Activated CD4-positive, alpha-beta T cell treated with anti-CD3 and anti-CD28 coated beads, Interleukin-2, amount 50 U/mL, for 16 hours (primary cell): ENCODE results near the gene ATXN1L.
"Not testable (repeated sequence)": the region's sequence is repeated elsewhere in the genome, so short reads cannot be mapped to it uniquely, and the experiment has no call there.

Experiments
- DNase-seq: peaks from one replicate; pipeline ENCODE4 v3.0.0-alpha.2; 2020

ATXN1L gene, protein sequence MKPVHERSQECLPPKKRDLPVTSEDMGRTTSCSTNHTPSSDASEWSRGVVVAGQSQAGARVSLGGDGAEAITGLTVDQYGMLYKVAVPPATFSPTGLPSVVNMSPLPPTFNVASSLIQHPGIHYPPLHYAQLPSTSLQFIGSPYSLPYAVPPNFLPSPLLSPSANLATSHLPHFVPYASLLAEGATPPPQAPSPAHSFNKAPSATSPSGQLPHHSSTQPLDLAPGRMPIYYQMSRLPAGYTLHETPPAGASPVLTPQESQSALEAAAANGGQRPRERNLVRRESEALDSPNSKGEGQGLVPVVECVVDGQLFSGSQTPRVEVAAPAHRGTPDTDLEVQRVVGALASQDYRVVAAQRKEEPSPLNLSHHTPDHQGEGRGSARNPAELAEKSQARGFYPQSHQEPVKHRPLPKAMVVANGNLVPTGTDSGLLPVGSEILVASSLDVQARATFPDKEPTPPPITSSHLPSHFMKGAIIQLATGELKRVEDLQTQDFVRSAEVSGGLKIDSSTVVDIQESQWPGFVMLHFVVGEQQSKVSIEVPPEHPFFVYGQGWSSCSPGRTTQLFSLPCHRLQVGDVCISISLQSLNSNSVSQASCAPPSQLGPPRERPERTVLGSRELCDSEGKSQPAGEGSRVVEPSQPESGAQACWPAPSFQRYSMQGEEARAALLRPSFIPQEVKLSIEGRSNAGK

DNA sequence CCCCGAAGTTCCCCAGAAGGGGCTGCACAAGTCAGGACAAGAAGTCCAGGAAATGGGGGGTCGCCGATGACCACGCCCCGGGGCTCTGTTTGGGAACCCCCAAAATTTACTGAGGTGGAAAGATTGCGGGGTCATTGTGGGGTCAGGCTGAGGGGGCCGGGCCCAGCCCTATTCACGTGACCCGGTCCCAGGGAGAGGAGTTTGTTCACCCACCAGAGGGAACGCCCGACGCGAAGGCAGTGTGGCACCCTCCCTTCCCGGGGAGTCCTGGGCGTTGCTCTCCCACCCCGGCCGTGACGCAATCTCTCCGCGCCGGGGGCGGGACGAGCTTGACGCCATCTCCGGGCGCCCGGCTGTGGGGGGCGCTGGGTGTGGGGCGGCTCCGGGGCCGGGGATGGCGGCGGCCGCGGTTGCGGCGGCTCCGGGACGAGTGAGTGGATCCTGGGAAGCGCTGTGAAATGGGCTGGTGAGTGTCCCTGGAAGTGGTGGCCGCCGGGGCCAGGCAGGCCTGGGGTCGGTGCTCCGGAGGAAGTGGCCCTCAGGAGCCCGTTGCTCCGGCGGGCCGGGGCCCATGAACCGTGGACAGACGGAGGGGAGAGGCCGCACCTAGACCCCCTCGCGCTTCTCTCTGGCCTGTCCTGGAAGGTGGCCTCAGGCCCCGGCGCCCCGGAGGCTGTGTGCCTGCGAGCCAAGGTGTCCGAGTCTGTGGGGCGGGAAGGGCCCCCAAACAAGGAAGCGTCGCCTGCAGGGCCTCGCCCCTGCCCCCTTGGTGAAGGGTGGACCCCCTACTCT is at the start of gene ATXN1L:
ATXN1L (plus strand) TSS at position 338 of the 792 bp plus-strand sequence. CDS start 3,765 bp downstream, outside the sequence.
- DNase-seq = peak; percentile 94

DNA sequence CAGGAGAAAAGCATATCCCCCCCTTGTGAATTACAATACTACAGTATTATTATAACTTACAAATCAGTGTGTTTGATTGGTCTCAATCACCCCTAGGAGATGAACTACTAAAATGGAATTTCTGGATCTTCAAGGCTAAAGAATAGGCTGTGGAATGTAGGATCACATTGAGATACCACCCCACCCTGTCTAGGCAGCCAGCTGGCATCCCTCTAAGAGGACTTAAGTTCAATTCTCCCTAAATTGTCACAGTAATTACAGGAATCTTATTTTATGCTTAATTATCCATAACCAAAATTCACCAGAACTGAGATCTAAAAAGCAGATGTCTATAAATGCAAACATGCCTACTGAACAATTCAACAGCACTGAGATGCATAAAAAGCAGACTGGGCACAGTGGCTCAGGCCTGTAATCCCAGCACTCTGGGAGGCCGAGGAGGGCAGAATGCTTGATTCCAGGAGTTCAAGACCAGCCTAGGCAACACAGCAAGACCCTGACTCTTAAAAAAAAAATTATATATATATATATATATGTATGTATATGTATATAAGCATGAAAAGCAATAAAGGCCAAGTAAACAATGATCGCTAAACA is 49.2 kb upstream of the ATXN1L start:
- no peak for DNase-seq

GRCh38 chr16:71803305-71803690 is 42.5 kb upstream of the ATXN1L start:
- no peak for DNase-seq

- peak; percentile 35 for DNase-seq
Measured at GRCh38 chr16:71807905-71808592, 37.7 kb upstream of the ATXN1L start.

GRCh38 chr16:71808593-71809459 is 37.0 kb upstream of the ATXN1L start, which contains the start of gene AP1G1:
AP1G1 (minus strand) TSS chr16:71808834; CDS start chr16:71789479, 19,355 bp downstream.
- peak; percentile 96 for DNase-seq

GRCh38 chr16:71810155-71810530 is 35.6 kb upstream of the ATXN1L start:
- not testable (repeated sequence) for DNase-seq

- DNase-seq = no peak
Measured at GRCh38 chr16:71811261-71811803, 34.4 kb upstream of the ATXN1L start.

GRCh38 chr16:71817155-71817500 is 28.6 kb upstream of the ATXN1L start:
- not testable (repeated sequence) for DNase-seq

DNA sequence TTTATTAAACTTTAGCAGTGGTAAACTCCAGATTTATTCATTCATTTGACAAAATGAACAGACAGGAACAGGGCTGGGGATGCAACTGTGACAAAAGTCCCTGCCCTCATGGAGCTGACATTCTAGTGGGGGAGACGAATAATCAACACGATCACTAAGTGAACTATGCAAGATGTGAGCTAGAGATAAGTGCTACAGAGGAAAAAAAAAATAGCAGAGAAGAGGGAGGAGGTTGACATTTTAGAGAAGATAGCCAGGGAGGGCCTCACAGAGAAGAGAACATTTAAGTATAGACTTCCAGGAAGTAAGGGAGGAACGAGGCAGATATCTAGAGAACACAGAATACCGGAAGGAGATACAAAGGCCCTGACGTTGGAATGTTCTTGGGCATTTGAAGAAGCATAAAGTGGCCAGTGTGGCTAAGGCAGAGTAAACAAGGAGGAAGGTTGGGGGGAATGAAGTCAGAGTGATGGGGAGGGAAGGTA is 19.2 kb upstream of the ATXN1L start:
- DNase-seq = no peak

GRCh38 chr16:71830359-71830758 is 15.4 kb upstream of the ATXN1L start:
- no peak for DNase-seq

DNA sequence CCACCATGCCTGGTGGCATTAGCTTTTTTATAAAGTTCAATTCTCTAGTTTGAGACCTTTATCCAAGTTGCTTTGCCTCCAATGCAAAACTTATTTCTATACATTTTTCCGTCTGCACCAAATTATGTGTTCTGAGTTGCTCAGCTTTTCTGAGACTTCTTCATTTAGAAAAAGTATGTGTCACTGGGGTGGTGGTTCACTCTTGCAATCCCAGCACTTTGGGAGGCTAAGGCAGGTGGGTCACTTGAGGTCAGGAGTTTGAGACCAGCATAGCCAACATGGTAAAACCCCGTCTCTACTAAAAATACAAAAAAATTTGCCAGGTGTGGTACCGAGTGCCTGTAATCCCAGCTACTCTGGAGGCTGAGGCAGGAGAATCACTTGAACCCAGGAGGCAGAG is 14.1 kb upstream of the ATXN1L start:
- DNase-seq = not testable (repeated sequence)

GRCh38 chr16:71832112-71832511 is 13.7 kb upstream of the ATXN1L start:
- DNase-seq = not testable (repeated sequence)

DNA sequence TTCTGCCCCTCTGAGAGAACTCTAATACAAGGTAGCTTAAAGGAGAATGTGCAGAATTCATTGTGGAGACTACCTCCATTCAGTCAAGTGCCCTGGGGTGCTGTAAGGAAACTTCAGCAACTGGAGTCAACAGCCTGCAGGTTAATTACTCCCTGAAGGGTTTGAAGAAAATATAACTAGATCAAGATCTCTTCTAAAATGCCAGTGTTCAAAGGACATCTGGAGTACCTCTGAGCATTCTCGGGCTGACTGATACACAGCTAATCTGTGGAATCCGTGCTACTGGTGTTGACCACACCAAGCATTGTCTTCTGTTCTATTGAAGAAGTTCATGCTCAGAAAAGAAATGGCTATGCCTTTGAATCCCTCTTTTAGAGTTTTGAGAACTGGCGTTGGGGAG is 11.5 kb upstream of the ATXN1L start:
- DNase-seq = no peak

DNA sequence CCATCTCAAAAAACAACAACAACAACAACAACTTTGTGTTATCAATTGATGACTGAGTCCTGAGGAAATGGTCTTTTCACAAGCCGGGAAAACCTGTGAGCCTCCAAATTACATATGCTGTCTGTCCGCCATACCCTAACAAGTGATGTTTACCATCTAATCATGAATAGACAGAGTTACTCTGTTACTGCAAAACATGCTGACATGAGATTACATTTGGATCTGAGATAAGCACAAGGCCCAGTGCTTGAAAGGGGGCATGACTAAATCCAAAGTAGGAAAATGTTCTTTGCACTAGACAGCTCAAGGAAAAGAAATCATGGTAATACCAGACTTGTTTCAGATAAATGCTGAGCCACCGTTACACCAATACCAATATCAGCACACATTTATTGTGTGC is 8.6 kb upstream of the ATXN1L start:
- DNase-seq = no peak

DNA sequence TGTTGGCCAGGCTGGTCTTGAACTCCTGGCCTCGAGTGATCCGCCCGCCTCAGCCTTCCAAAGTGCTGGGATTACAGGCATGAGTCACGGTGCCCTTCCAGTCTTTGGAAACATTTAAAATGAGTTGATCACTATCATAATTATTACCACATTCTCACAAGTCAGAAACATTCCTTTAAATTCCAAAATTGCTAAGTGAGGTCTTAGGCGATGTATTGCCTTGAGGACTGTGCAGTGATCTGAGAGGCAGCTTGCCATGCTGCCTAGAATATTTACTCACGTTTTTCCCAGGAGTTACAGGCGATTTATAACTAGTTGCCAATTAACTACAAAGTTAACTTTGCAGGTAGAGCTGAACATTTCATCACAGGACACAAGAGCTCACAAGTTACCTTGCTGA is 5.7 kb upstream of the ATXN1L start:
- DNase-seq = no peak

GRCh38 chr16:71843572-71843971 is 2.2 kb upstream of the ATXN1L start:
- DNase-seq = no peak

- DNase-seq = no peak
Measured at GRCh38 chr16:71846431-71846830, 655 bp downstream of the ATXN1L start.

GRCh38 chr16:71847096-71847495 is 1.3 kb downstream of the ATXN1L start:
- DNase-seq = no peak

DNA sequence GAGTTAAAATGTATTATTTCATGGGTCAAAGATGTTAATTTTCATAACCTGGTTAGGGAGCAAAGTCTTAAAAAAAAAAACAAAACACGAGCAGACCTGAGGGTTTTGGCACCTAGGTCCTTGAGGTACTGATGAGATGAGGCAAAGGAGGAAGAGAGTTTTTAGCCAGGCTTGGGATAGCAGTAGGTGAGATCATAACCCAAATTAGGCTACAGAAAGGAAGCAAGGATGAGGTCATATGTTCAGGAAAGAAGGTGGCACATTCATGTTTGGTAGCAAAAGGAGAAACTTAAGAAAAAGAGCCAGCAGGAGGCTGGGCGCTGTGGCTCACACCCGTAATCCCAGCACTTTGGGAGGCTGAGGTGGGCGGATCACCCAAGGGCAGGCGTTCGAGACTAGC is 2.8 kb downstream of the ATXN1L start:
- no peak for DNase-seq

GRCh38 chr16:71851746-71852145 is 6.0 kb downstream of the ATXN1L start:
- no peak for DNase-seq

GRCh38 chr16:71852158-71852557 is 6.4 kb downstream of the ATXN1L start:
- DNase-seq = no peak
